RWPE1 (cell line): Measurements from ENCODE around the gene TASOR2.
A peak's percentile ranks its signal among the peaks of the same experiment; 100 is the strongest.

Experiments
- CTCF ChIA-PET: fragments of 350-600 bp; sonication (Branson Sonifier 250); formaldehyde crosslinking; extraction: SDS; loops from one replicate; lab custom pipeline; 2021; lab: Yijun Ruan, JAX
- POLR2A ChIA-PET: fragments of 400-600 bp; formaldehyde crosslinking; extraction: SDS; loops from one replicate; lab custom pipeline; 2020; ENCODE audit warnings: antibody characterized with exemption; ENCODE audit not compliant: low non-redundant PET; lab: Yijun Ruan, JAX
- DNase-seq: peaks from one replicate; pipeline ENCODE4 v3.0.0; 2012; ENCODE audit warnings: low spot score
- H3K27ac ChIP-seq: fragments of 450-650 bp; 2 replicates; pipeline ENCODE4 v1.5.1; 2017
- CTCF ChIP-seq: fragments of 450-650 bp; conservative IDR thresholded peaks from 2 replicates; pipeline ENCODE4 v1.5.1; 2017; ENCODE audit warnings: low read depth, mild to moderate bottlenecking

The TASOR2 gene

GRCh38 chr10:5648494-5649457 is 35.9 kb upstream of the TASOR2 start:
- CTCF ChIA-PET: no interaction called here
- H3K27ac ChIP-seq: no peak overlapping the region
- no peak for TF ChIP-seq CTCF
- DNase-seq: no peak
- POLR2A ChIA-PET: no interaction called here

- H3K27ac ChIP-seq: 0 out of 2 replicates have a peak overlapping the region, but pooled peaks have one; percentile 1
- CTCF ChIA-PET: no interaction called here
- POLR2A ChIA-PET: no interaction called here
- TF ChIP-seq CTCF: no peak
- no peak for DNase-seq
Measured at GRCh38 chr10:5649746-5650145, 34.9 kb upstream of the TASOR2 start.

GRCh38 chr10:5650664-5651387 is 33.8 kb upstream of the TASOR2 start:
- POLR2A ChIA-PET: no interaction called here
- no peak overlapping the region for H3K27ac ChIP-seq
- CTCF ChIA-PET: interaction anchor here (0.6 to 0.9 kb wide), 2 partner anchors 13 to 186 kb away, joined by 3 to 5 read pairs; no protein-coding TSS in a partner anchor
- TF ChIP-seq CTCF: no peak
- no peak for DNase-seq

- no peak overlapping the region for H3K27ac ChIP-seq
- CTCF ChIA-PET: interaction anchor here (0.6 to 0.9 kb wide), 2 partner anchors 12 to 186 kb away, joined by 3 to 5 read pairs; no protein-coding TSS in a partner anchor
- POLR2A ChIA-PET: no interaction called here
- no peak for TF ChIP-seq CTCF
- no peak for DNase-seq
Measured at GRCh38 chr10:5651388-5651764, 33.3 kb upstream of the TASOR2 start.

GRCh38 chr10:5652746-5653145 is 31.9 kb upstream of the TASOR2 start:
- H3K27ac ChIP-seq: 0 out of 2 replicates have a peak overlapping the region, but pooled peaks have one; percentile 11
- no peak for DNase-seq
- POLR2A ChIA-PET: no interaction called here
- TF ChIP-seq CTCF: no peak
- CTCF ChIA-PET: no interaction called here

- DNase-seq: no peak
- no peak overlapping the region for H3K27ac ChIP-seq
- no peak for TF ChIP-seq CTCF
- POLR2A ChIA-PET: no interaction called here
- CTCF ChIA-PET: interaction anchor here (0.5 to 1.3 kb wide), 2 partner anchors 24 to 129 kb away, joined by 5 read pairs; no protein-coding TSS in a partner anchor
Measured at GRCh38 chr10:5654218-5654755, 30.4 kb upstream of the TASOR2 start.
